NT2/D1 (cell line): ENCODE results near the gene ARHGEF4.

Experiments
- SUZ12 ChIP-seq: IDR thresholded peaks from 2 replicates; pipeline ENCODE4 v1.6.1; 2011; ENCODE audit not compliant: insufficient read length, insufficient read depth; ENCODE audit errors: extremely low read depth
- YY1 ChIP-seq: IDR thresholded peaks from 2 replicates; pipeline ENCODE4 v1.6.1; 2011; ENCODE audit not compliant: insufficient read length, insufficient read depth

DNA sequence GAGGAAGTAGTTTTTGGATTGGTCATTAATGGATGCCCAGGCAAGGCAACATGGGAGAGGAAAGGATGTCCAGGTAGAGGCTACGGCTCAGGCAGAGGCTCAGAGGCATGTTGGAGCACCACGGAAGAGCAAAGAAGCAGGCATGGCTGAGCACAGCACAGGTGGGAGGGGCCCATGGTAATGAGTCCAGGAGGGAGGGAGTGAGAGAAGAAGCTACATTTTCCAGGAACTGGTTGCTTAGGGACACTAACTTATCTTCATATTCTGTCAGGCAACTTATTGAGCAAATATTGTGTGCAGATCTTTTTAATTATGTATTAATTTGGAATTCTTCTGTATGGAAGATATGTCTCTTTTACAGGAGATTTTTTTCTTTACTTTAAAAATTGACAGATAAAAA, 42.2 kb downstream of the ARHGEF4 start:
- TF ChIP-seq SUZ12 (no peak), YY1 (no peak)
